Sigmoid colon (tissue), 7 donors: ENCODE data around the gene SIRT2. TPM values are rescaled to one million over a fixed set of nuclear protein-coding genes. Genes with fewer than 3 reads are reported as not detected.

Experiments used
- DNase-seq: peaks from one replicate; pipeline ENCODE4 v3.0.0-alpha.2; 2019
- H3K27ac ChIP-seq, 4 donors: fragments of 200-600 bp; sonication (generic); one replicate each; pipeline ENCODE4 v1.5.1; 2016 to 2019; ENCODE audit warnings: mild to moderate bottlenecking in 1 of 4
- H3K27me3 ChIP-seq, 3 donors: fragments of 200-600 bp; sonication (generic); one replicate each; pipeline ENCODE4 v1.5.1; 2019; ENCODE audit warnings: mild to moderate bottlenecking in 1 of 3
- H3K36me3 ChIP-seq, 4 donors: fragments of 200-600 bp; sonication (generic); one replicate each; pipeline ENCODE4 v1.5.1; 2016 to 2019
- H3K4me1 ChIP-seq, 4 donors: fragments of 200-600 bp; sonication (generic); one replicate each; pipeline ENCODE4 v1.5.1; 2017 to 2019
- H3K4me3 ChIP-seq, 4 donors: fragments of 200-600 bp; sonication (generic); one replicate each; pipeline ENCODE4 v1.5.1; 2017 to 2019; ENCODE audit warnings: mild to moderate bottlenecking in 2 of 4, moderate library complexity in 1 of 4
- H3K9me3 ChIP-seq, 4 donors: fragments of 200-600 bp in 3 of 4; sonication (generic) in 3 of 4; one replicate each; pipeline versions ENCODE4 v1.5.1 to v1.6.1; 2013 to 2019
- EP300 ChIP-seq, 4 donors: sonication (generic); formaldehyde crosslinking; IDR thresholded peaks; one replicate each; pipeline ENCODE4 v1.6.1; 2017; ENCODE audit warnings: antibody characterized with exemption in 4 of 4
- POLR2A ChIP-seq, 2 donors: fragments of 450-650 bp; IDR thresholded peaks; one replicate each; pipeline ENCODE4 v1.6.1; 2016; ENCODE audit warnings: antibody characterized with exemption in 2 of 2, mild to moderate bottlenecking in 2 of 2, moderate library complexity in 2 of 2
- POLR2AphosphoS5 ChIP-seq, 4 donors: sonication (generic); formaldehyde crosslinking; IDR thresholded peaks; one replicate each; pipeline ENCODE4 v1.6.1; 2017; ENCODE audit warnings: antibody characterized with exemption in 4 of 4
- WGBS, 2 donors: extraction: QIAGEN DNeasy Blood & Tissue Kit; methylation state at CpG; one replicate each; pipeline ENCODE4 v1.1.7; 2013; 5-methylcytosine and 5-hydroxymethylcytosine counted together
- intact Hi-C: fragments of 100-400 bp; cut with DNase I; formaldehyde crosslinking; loops from one replicate; pipeline ENCODE4 v1.15.1; 2023
- polyA plus RNA-seq, 3 donors: library from polyadenylated mRNA; stranded (reverse); fragments of 200-250 nt; gene quantifications; one replicate each; pipeline ENCODE4 v1.2.3, GENCODE V29; 2013
- total RNA-seq, 4 donors: library from RNA; depleted of rRNA; stranded (reverse); fragments of >200 nt; gene quantifications; one replicate each; pipeline ENCODE4 v1.1.0, GENCODE V29; 2016
- TF ChIP-seq, protein P1 (sequence below), 4 experiments: fragments of 450-650 bp in 3 of 4; fragments of 200-600 bp in 1 of 4; IDR thresholded peaks; one replicate each; pipeline ENCODE4 v1.5.1; 2016 to 2019; ENCODE audit warnings: antibody characterized with exemption in 4 of 4, mild to moderate bottlenecking in 3 of 4, moderate library complexity in 2 of 4
- donor health status: healthy with polysubstance abuse.
- donor health status: Bipolar disorder and iron deficiency.
- donor health status: healthy.

SIRT2 gene
- total and polyA plus RNA-seq, 7 donors, result 36.2 to 92.7 (median 65.5) TPM

DNA sequence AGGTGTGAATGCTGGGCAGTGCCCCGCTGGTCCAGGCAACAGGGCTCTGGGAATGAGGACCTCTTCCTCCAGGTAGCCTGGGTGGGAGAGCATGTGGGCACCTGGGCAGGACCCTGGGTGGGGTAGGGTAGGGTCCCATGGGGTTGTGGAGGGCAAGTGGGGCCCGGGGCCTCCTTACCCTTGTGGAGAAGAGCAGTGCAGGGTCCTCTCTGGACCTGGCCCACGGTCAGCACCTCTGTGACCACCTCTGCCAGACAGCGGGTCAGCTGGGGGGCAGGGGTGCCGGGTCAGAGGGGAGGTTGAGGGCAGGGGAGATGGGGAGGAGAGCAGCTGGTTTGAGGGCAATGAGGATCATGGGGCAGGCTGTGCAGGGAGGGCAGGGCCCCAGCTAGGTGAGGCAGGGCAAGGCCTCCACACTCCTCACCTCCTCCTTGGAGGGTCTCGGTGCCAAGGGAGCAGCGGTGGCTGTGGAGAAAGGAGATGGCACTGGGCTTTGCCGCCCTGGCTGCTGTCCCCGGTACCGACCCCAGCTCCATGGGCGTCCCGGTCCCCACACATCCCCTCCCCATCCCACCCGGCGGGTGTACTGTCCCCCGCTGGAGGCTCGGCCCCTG lies 12.1 kb upstream of the SIRT2 start:
- H3K4me1 ChIP-seq, result no peaks in the 10 kb centered on the region
- H3K36me3 ChIP-seq, result peaks cover 0 to 16% (median 12%) of the 10 kb centered on the region in 4 donors
- no peaks in the 10 kb centered on the region for H3K9me3 ChIP-seq
- DNase-seq, result no peak
- 62 to 64% methylated on average over 16 of the region's 16 CpGs for WGBS, 2 donors
- no peak overlapping the region for H3K4me3 ChIP-seq
- H3K27me3 ChIP-seq, result peaks cover 0 to 25% (median 13%) of the 10 kb centered on the region in 3 donors
- intact Hi-C loops, result no loop called here
- no peak overlapping the region for H3K27ac ChIP-seq
- no peak for TF ChIP-seq POLR2AphosphoS5 (IDR thresholded peaks at IDR 0.05)
- TF ChIP-seq, protein P1, sequence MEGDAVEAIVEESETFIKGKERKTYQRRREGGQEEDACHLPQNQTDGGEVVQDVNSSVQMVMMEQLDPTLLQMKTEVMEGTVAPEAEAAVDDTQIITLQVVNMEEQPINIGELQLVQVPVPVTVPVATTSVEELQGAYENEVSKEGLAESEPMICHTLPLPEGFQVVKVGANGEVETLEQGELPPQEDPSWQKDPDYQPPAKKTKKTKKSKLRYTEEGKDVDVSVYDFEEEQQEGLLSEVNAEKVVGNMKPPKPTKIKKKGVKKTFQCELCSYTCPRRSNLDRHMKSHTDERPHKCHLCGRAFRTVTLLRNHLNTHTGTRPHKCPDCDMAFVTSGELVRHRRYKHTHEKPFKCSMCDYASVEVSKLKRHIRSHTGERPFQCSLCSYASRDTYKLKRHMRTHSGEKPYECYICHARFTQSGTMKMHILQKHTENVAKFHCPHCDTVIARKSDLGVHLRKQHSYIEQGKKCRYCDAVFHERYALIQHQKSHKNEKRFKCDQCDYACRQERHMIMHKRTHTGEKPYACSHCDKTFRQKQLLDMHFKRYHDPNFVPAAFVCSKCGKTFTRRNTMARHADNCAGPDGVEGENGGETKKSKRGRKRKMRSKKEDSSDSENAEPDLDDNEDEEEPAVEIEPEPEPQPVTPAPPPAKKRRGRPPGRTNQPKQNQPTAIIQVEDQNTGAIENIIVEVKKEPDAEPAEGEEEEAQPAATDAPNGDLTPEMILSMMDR (IDR thresholded peaks at IDR 0.05), result no peak
- no peak for TF ChIP-seq EP300 (IDR thresholded peaks at IDR 0.05)
- TF ChIP-seq POLR2A (IDR thresholded peaks at IDR 0.05), result no peak

DNA sequence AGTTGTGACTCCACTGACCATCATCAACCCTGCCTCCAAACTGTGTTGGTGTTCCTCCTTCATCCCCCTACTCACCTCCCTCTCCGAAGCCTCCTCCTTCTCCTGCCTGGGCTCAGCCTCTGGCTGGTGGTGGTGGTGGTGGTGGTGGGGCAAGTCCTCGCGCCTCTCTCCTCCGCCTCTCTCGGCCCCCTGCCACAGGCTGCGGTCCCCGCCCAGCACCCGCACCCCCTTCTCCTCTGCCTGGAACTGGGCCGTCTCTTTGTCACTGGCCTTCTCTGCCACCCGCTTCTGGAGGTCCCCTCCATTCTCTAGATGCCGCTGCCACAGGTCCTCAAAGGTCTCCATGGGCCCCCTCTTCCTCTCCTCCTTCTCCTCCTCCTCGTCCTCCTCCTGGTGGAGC lies 11.1 kb upstream of the SIRT2 start:
- H3K27me3 ChIP-seq, result peaks cover 0 to 25% (median 13%) of the 10 kb centered on the region in 3 donors
- no peak overlapping the region for H3K27ac ChIP-seq
- DNase-seq, result no peak
- H3K4me1 ChIP-seq, result no peaks in the 10 kb centered on the region
- H3K9me3 ChIP-seq, result no peaks in the 10 kb centered on the region
- WGBS, 2 donors, result 97% methylated on average over 12 of the region's 12 CpGs
- H3K4me3 ChIP-seq, result no peak overlapping the region
- TF ChIP-seq POLR2A (IDR thresholded peaks at IDR 0.05) (no peak), EP300 (IDR thresholded peaks at IDR 0.05) (no peak), POLR2AphosphoS5 (IDR thresholded peaks at IDR 0.05) (no peak)
- TF ChIP-seq, protein P1 (IDR thresholded peaks at IDR 0.05), result no peak
- H3K36me3 ChIP-seq, result peaks cover 0 to 23% (median 19%) of the 10 kb centered on the region in 4 donors
- intact Hi-C loops, result no loop called here

DNA sequence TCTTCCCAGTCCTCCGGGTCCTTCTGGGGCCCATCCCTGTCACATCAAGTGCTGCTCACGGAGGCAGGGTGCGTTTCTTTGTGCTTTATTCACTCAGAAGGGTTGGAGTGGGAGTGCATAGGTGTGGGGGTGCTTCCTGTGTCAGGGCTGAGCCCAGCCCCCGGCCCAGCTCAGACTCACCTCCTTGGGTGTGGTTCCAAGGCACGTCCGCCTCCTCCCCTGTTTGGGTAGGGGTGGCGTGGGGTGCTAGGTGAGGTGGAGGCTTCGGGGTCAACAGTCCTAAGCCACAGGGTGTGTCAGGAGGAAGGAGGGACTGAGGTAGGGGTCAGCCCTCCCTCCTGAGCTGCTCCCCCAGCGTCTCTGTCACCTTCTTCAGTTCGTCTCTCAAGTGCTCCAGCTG lies 9.5 kb upstream of the SIRT2 start:
- no peak for TF ChIP-seq EP300 (IDR thresholded peaks at IDR 0.05)
- TF ChIP-seq POLR2AphosphoS5 (IDR thresholded peaks at IDR 0.05), result no peak
- no peak for TF ChIP-seq POLR2A (IDR thresholded peaks at IDR 0.05)
- TF ChIP-seq, protein P1 (IDR thresholded peaks at IDR 0.05), result no peak
- no peak for DNase-seq
- 70 to 74% methylated on average over 10 of the region's 10 CpGs for WGBS, 2 donors
- intact Hi-C loops, result no loop called here
- peaks cover 0 to 25% (median 13%) of the 10 kb centered on the region in 3 donors for H3K27me3 ChIP-seq
- no peaks in the 10 kb centered on the region for H3K9me3 ChIP-seq
- no peak overlapping the region for H3K27ac ChIP-seq
- no peak overlapping the region for H3K4me3 ChIP-seq
- no peaks in the 10 kb centered on the region for H3K4me1 ChIP-seq
- H3K36me3 ChIP-seq, result peaks cover 0 to 35% (median 22%) of the 10 kb centered on the region in 4 donors

DNA sequence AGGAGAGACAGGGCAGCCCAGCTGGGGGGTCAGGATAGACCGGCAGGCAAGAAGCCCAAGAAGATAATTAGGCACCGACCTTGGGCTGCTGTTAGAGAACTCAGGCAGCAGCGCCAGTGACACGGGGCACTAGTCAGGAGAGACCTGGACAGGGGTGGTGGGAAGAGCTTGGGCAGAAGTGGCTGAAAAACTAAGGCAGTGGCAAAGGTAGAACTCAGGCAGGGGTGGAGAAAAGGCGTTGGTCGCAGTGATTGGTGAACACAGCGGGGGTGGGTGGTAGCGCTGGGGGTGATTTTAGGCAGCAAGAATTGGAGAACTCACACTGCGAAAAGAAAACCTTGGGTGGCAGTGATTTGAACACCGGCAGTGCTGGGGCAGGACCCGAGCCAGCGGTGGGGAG lies 8.3 kb upstream of the SIRT2 start:
- DNase-seq, result no peak
- no peak for TF ChIP-seq POLR2AphosphoS5 (IDR thresholded peaks at IDR 0.05)
- no peak for TF ChIP-seq POLR2A (IDR thresholded peaks at IDR 0.05)
- TF ChIP-seq, protein P1 (IDR thresholded peaks at IDR 0.05), result no peak
- TF ChIP-seq EP300 (IDR thresholded peaks at IDR 0.05), result no peak
- Histone ChIP-seq H3K4me3 (no peak overlapping the region), H3K36me3 (peaks cover 0 to 35% (median 22%) of the 10 kb centered on the region in 4 donors), H3K27me3 (peaks cover 0 to 24% (median 13%) of the 10 kb centered on the region in 3 donors), H3K4me1 (no peaks in the 10 kb centered on the region), H3K9me3 (no peaks in the 10 kb centered on the region), H3K27ac (no peak overlapping the region)
- WGBS, 2 donors, result 96% methylated on average over 12 of the region's 12 CpGs
- intact Hi-C loops, result no loop called here

DNA sequence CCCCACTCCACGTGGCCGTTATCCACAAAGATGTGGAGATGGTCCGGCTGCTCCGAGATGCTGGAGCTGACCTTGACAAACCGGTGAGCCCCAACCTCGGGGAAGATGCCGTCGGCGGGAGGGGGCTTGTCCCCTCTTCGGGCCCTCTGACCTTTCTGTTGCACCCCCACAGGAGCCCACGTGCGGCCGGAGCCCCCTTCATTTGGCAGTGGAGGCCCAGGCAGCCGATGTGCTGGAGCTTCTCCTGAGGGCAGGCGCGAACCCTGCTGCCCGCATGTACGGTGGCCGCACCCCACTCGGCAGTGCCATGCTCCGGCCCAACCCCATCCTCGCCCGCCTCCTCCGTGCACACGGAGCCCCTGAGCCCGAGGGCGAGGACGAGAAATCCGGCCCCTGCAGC lies 7.8 kb upstream of the SIRT2 start:
- TF ChIP-seq EP300 (IDR thresholded peaks at IDR 0.05), result no peak
- TF ChIP-seq, protein P1 (IDR thresholded peaks at IDR 0.05), result no peak
- TF ChIP-seq POLR2A (IDR thresholded peaks at IDR 0.05), result no peak
- no peak for TF ChIP-seq POLR2AphosphoS5 (IDR thresholded peaks at IDR 0.05)
- Histone ChIP-seq H3K4me3 (no peak overlapping the region), H3K27me3 (peaks cover 0 to 20% (median 12%) of the 10 kb centered on the region in 3 donors), H3K27ac (no peak overlapping the region), H3K4me1 (no peaks in the 10 kb centered on the region), H3K36me3 (peaks cover 0 to 35% (median 22%) of the 10 kb centered on the region in 4 donors), H3K9me3 (no peaks in the 10 kb centered on the region)
- no peak for DNase-seq
- 95 to 96% methylated on average over 29 of the region's 29 CpGs for WGBS, 2 donors
- intact Hi-C loops, result no loop called here
